ENCODE measurements around the gene IMPG2. TPM values are rescaled to one million over a fixed set of nuclear protein-coding genes. Genes with fewer than 3 reads are reported as not detected.

The IMPG2 gene
- total and polyA plus RNA-seq, 4 donors = 0.01 to 0.37 (median 0.25) TPM; not detected in 1

GRCh38 chr3:101288294-101288693 is 32.1 kb downstream of the IMPG2 start:
- WGBS = 84% methylated on average over 2 of the region's 2 CpGs
- Histone ChIP-seq H3K4me3 (ENCODE audit: low read depth in 1 of 3, low read length in 3 of 3) (no peak overlapping the region), H3K9ac (ENCODE audit: low read depth in 1 of 2, low read length in 2 of 2) (no peak overlapping the region), H3K27me3 (ENCODE audit: control insufficient read depth in 4 of 4, insufficient read depth in 4 of 4, low read length in 3 of 4) (no peaks in the 10 kb centered on the region), H3K27ac (ENCODE audit: low read depth in 1 of 2, low read length in 2 of 2) (no peak overlapping the region), H3K4me1 (ENCODE audit: control insufficient read depth in 4 of 4, insufficient read depth in 4 of 4, low read length in 3 of 4) (no peaks in the 10 kb centered on the region), H3K36me3 (ENCODE audit: control insufficient read depth in 4 of 4, insufficient read depth in 3 of 4, low read depth in 1 of 4, low read length in 3 of 4) (no peaks in the 10 kb centered on the region), H3K9me3 (ENCODE audit: control insufficient read depth in 4 of 4, low read length in 3 of 4) (no peaks in the 10 kb centered on the region)
- DNase-seq (ENCODE audit: low spot score) = no peak
- TF ChIP-seq EGR1 (IDR thresholded peaks at IDR 0.05; ENCODE audit: low read depth in 2 of 2) (no peak), CTCF (IDR thresholded peaks at IDR 0.05; ENCODE audit: low read depth, low read length, missing input control) (no peak), REST (IDR thresholded peaks at IDR 0.05) (no peak), MAX (IDR thresholded peaks at IDR 0.05) (no peak), RXRA (IDR thresholded peaks at IDR 0.05) (no peak), TAF1 (conservative IDR thresholded peaks at IDR 0.05) (no peak), SP1 (IDR thresholded peaks at IDR 0.05) (no peak), RAD21 (IDR thresholded peaks at IDR 0.05) (no peak), HNF4A (conservative IDR thresholded peaks at IDR 0.05) (no peak)
- TF ChIP-seq, protein P1, sequence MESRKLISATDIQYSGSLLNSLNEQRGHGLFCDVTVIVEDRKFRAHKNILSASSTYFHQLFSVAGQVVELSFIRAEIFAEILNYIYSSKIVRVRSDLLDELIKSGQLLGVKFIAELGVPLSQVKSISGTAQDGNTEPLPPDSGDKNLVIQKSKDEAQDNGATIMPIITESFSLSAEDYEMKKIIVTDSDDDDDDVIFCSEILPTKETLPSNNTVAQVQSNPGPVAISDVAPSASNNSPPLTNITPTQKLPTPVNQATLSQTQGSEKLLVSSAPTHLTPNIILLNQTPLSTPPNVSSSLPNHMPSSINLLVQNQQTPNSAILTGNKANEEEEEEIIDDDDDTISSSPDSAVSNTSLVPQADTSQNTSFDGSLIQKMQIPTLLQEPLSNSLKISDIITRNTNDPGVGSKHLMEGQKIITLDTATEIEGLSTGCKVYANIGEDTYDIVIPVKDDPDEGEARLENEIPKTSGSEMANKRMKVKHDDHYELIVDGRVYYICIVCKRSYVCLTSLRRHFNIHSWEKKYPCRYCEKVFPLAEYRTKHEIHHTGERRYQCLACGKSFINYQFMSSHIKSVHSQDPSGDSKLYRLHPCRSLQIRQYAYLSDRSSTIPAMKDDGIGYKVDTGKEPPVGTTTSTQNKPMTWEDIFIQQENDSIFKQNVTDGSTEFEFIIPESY (IDR thresholded peaks at IDR 0.05) = no peak

GRCh38 chr3:101284757-101285156 is 35.6 kb downstream of the IMPG2 start:
- Histone ChIP-seq H3K9me3 (ENCODE audit: control insufficient read depth in 4 of 4, low read length in 3 of 4) (no peaks in the 10 kb centered on the region), H3K4me1 (ENCODE audit: control insufficient read depth in 4 of 4, insufficient read depth in 4 of 4, low read length in 3 of 4) (no peaks in the 10 kb centered on the region), H3K9ac (ENCODE audit: low read depth in 1 of 2, low read length in 2 of 2) (no peak overlapping the region), H3K27ac (ENCODE audit: low read depth in 1 of 2, low read length in 2 of 2) (no peak overlapping the region), H3K36me3 (ENCODE audit: control insufficient read depth in 4 of 4, insufficient read depth in 3 of 4, low read depth in 1 of 4, low read length in 3 of 4) (no peaks in the 10 kb centered on the region), H3K27me3 (ENCODE audit: control insufficient read depth in 4 of 4, insufficient read depth in 4 of 4, low read length in 3 of 4) (no peaks in the 10 kb centered on the region), H3K4me3 (ENCODE audit: low read depth in 1 of 3, low read length in 3 of 3) (no peak overlapping the region)
- 73% methylated on average over 1 of the region's 1 CpG for WGBS
- no peak for DNase-seq (ENCODE audit: low spot score)
- TF ChIP-seq NR2F2 (IDR thresholded peaks at IDR 0.05) = no peak
- TF ChIP-seq TAF1 (conservative IDR thresholded peaks at IDR 0.05) = no peak
- TF ChIP-seq, protein P1 (IDR thresholded peaks at IDR 0.05) = no peak
- no peak for TF ChIP-seq REST (IDR thresholded peaks at IDR 0.05)
- no peak for TF ChIP-seq RXRA (IDR thresholded peaks at IDR 0.05)
- TF ChIP-seq FOXA2 (IDR thresholded peaks at IDR 0.05) = no peak
- TF ChIP-seq FOXA1 (IDR thresholded peaks at IDR 0.05) = no peak
- no peak for TF ChIP-seq EGR1 (IDR thresholded peaks at IDR 0.05; ENCODE audit: low read depth in 2 of 2)
- TF ChIP-seq HNF4A (conservative IDR thresholded peaks at IDR 0.05) = no peak
- no peak for TF ChIP-seq RAD21 (IDR thresholded peaks at IDR 0.05)
- no peak for TF ChIP-seq YY1 (IDR thresholded peaks at IDR 0.05)
- no peak for TF ChIP-seq ATF3 (IDR thresholded peaks at IDR 0.05)
- no peak for TF ChIP-seq CTCF (IDR thresholded peaks at IDR 0.05; ENCODE audit: low read depth, low read length, missing input control)
- TF ChIP-seq SP1 (IDR thresholded peaks at IDR 0.05) = no peak

Measured in liver (tissue), 9 donors.